HEK293T (cell line): ENCODE results near the gene HSDL2.

Experiments
- BHLHE40 ChIP-seq: fragments of 450-650 bp; IDR thresholded peaks from 2 replicates; pipeline ENCODE4 v1.6.1; 2016; ENCODE audit warnings: mild to moderate bottlenecking, moderate library complexity, borderline replicate concordance
- ELF4 ChIP-seq: fragments of 450-650 bp; IDR thresholded peaks from 2 replicates; pipeline ENCODE4 v1.6.1; 2017; ENCODE audit warnings: antibody characterized with exemption
- FOXA1 ChIP-seq: fragments of 450-650 bp; IDR thresholded peaks from 2 replicates; pipeline ENCODE4 v1.6.1; 2016; ENCODE audit warnings: mild to moderate bottlenecking
- FOXK2 ChIP-seq: fragments of 450-650 bp; IDR thresholded peaks from 2 replicates; pipeline ENCODE4 v1.6.1; 2016; ENCODE audit warnings: mild to moderate bottlenecking
- LEF1 ChIP-seq: fragments of 450-650 bp; IDR thresholded peaks from 2 replicates; pipeline ENCODE4 v1.6.1; 2017; ENCODE audit warnings: mild to moderate bottlenecking, borderline replicate concordance
- SP1 ChIP-seq: fragments of 450-650 bp; IDR thresholded peaks from 2 replicates; pipeline ENCODE4 v1.6.1; 2017

- no peak for TF ChIP-seq LEF1
- no peak for TF ChIP-seq ELF4
- TF ChIP-seq FOXK2 = no peak
- no peak for TF ChIP-seq FOXA1
- TF ChIP-seq SP1 = no peak
- no peak for TF ChIP-seq BHLHE40
These were observed 121.4 kb downstream of the HSDL2 start for GRCh38 chr9:112501287-112501686.
